HG02840 (cell line): ENCODE results near the gene FBXL13.
"Not testable (repeated sequence)": the region's sequence is repeated elsewhere in the genome, so short reads cannot be mapped to it uniquely, and the experiment has no call there.

Experiments
- ATAC-seq: cut with Tn5 transposase; IDR thresholded peaks from one replicate; pipeline ENCODE4 v1.9.1; 2021; ENCODE audit warnings: mild to moderate bottlenecking, moderate library complexity, moderate number of reproducible peaks; ENCODE audit not compliant: unreplicated experiment, low FRiP score

FBXL13 gene

DNA sequence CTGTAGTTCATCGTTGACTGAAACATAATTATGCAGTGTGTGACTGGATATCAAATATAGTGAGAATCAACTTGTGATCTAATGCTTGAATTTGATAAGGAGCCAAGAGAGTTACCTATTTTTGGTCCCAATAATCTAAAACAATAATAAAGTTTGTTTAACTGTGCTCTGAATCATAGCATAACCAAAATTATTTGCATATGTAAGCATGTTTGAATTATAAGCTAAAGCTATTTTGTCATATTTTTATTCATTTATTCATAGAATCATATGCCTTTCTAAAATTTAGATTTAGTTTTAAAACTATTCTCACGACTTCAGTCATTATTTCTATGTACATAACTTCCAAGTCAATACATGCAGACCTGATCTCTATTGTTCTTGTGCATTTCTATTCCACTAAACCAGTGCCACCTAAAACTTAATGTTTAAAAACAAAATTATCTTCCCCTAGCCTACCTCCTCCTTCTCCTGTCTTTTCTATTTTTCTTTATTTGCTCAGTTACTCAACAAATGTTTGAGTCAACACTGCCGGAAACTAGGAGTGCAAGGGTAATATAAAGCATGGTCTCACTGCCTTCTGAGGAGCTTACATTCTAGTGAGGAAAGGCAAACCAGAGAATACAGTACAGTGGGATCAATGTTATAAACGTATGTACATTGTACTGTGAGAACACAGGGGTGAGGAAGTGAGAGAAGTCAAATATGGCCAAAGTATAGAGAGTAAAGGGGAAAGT, 284.1 kb downstream of the FBXL13 start:
- not testable (repeated sequence) for ATAC-seq

DNA sequence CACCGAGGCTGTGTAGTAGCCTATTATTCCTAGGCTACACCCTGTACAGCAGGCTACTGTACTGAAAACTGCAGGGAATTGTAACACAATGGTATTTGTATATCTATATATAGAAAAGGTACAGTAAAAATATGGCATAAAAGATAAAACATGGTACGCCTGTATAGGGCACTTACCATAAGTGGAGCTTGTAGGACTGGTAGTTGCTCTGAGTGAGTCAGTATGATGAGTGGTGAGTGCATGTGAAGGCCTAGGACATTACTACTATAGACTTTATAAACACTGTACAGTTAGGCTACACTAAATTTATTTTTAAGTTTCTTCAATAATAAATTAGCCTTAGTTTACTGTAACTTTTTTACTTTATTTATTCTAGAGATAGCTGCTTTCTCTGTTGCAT, 285.8 kb downstream of the FBXL13 start:
- not testable (repeated sequence) for ATAC-seq

DNA sequence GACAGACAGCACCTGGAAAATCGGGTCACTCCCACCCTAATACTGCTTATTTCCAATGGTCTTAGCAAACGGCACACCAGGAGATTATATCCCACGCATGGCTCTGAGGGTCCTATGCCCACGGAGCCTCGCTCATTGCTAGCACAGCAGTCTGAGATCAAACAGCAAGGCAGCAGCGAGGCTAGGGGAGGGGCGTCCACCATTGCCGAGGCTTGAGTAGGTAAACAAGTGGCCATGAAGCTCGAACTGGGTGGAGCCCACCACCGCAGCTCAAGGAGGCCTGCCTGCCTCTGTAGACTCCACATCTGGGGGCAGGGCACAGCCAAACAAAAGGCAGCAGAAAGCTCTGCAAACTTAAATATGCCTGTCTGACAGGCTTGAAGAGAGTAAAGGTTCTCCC, 293.7 kb downstream of the FBXL13 start:
- ATAC-seq = not testable (repeated sequence)

DNA sequence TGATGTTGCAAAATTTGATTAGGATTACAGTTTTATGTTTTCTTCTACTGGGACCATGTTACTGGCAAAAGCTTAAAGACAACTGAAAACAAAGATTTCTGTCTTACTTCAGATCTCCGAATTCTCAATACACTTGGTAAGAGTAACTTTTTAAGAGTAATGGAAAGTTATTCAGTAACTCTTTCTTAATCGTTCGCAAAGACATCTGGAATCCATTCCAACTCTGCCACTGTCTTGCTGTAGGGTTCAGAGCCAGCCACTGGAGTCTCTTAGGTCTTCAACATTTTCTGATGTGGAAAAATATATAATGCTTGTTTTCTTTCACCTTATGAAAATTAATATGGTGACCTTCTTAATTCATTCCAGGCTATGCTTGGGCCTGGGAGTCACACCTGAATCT, 295.9 kb downstream of the FBXL13 start:
- not testable (repeated sequence) for ATAC-seq

DNA sequence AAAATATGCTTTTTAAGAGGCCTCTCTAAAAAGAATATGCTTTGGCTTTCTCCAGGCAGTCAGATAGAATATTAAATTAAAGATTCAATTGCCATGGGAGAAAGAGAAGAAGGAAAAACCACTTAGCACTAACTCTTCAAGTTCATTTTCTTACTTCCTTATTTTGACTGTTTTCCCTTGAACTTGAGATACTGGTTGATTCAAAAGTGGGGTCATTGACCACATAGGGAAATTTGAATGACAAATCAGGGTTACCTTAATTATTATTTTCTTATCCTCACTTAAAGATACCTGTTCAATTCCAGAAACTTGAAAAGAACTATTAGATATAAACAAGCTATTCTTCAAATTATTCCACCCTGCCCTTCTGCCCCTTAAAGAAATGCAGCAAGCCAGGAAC, 298.4 kb downstream of the FBXL13 start:
- ATAC-seq = not testable (repeated sequence)

DNA sequence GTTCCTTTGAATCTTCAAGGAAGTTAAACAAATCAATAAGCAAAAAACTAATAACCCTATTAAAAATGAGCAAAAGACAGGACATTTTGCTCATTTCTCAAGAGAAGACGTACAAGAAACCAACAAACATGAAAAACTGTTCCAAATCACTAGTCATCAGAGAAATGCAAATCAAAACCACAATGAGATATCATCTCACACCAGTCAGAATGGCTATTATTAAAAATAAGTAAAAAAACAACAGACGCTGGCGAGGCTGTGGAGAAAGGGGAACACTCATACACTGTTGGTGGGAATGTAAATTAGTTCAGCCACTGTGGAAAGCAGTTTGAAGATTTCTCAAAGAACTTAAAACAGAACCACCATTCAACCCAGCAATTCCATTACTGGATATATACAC, 304.1 kb downstream of the FBXL13 start:
- ATAC-seq = not testable (repeated sequence)

DNA sequence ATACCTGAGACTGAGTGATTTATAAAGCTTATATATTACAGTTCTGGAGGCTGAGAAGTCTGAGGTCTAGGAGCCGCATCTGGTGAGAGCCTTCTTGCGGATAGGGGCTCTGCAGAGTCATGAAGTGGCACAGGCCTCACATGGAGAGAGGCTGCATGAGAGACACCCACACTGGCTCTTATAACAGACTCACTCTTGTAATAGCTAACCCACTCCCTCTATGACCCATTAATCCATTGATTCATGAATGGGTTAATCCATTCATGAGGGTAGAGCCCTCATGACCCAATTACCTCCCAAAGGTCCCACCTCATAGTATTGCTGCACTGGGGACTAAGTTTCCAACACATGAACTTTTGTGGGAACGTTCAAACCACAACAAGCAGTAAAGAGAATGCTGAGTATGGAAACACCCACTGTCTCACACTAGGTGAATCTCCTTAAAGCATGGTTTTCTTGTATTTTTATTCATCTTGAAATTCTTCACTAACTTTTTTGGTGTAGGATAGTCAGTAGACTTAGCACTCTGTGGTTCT, 304.9 kb downstream of the FBXL13 start:
- ATAC-seq = not testable (repeated sequence)

DNA sequence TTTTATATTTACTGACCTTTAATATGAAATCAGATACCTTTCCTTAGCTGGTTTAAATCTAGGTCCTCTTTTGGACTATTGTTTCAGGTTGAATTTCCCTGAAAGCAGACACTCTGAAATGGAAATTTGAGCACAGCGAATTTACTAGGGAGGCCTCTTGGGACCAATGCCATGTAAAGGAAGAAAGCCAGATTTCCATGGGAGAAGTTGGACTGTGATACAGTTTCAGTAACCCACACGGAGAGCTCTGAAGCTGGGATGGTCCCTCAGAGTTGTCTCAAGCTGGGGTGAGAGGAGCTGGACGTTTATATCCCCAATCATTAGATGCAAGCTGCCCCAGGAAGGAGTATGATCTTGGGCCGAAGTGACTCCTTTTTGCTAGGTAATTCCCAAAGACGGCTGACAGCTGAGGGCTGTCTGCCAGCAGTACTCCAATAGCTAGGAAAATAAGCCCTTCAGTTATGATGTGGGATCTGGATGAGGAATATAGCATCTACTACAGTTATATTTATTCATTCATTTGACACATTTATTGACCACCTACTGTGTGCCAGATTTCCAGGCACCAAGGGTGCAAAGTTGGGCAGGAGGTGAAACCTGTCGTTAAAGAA, 311.2 kb downstream of the FBXL13 start:
- not testable (repeated sequence) for ATAC-seq
